Measurements from ENCODE around the gene TENM4.

TENM4 gene

GRCh38 chr11:78683774-78684173 lies 757.1 kb downstream of the TENM4 start:
- DNase-seq (ENCODE audit: low read depth, low spot score): no peak
- POLR2A ChIA-PET: no interaction called here
- no peak for TF ChIP-seq CTCF (IDR thresholded peaks at IDR 0.05; ENCODE audit: insufficient read depth, low read length, missing control alignments)
- CTCF ChIA-PET: no interaction called here
- no peak overlapping the region for H3K4me3 ChIP-seq (ENCODE audit: low read depth, low read length)

GRCh38 chr11:78676026-78676557 lies 764.7 kb downstream of the TENM4 start:
- no peak for TF ChIP-seq CTCF (IDR thresholded peaks at IDR 0.05; ENCODE audit: insufficient read depth, low read length, missing control alignments)
- no peak overlapping the region for H3K4me3 ChIP-seq (ENCODE audit: low read depth, low read length)
- CTCF ChIA-PET: interaction anchor here (1.1 to 1.2 kb wide), 2 partner anchors 17 to 28 kb away, joined by 3 read pairs; no protein-coding TSS in a partner anchor
- POLR2A ChIA-PET: no interaction called here
- DNase-seq (ENCODE audit: low read depth, low spot score): no peak

DNA sequence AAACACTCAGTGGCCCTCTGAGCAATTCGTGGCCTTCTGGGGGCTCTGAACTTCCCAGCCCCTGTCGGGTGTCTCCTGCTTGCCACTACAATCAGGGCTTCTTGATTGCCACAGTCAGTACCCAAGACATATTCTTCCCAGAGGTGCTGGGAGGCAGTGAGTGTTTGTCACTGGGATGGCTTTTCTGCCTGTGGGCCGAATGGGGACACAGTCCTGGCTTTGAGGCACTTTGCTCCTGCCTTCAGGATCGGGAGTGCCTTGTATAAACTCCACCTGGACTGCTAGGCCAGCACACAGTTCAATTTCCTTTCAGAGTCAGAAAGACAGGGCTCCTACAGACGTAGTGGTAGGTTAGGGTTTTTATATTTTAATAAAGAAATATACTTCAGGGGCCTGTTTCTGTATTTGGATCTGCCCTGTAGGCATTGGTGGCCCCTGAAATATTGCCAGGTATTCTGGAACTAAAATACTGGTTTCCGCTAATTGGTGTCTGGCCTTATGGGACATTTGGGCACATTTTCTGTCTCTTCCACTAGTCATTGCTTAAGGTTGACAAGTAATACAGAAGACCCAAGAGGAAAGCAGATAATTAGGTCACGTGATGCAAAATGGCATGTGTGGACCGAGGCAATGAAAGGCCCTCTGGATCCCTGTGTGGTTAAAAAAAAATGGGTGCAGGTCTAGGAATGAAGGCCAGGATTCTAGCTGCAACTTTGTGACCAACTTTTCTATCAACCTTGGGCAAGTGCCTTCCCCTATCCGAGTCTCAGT lies 767.8 kb downstream of the TENM4 start:
- no peak for DNase-seq (ENCODE audit: low read depth, low spot score)
- POLR2A ChIA-PET: no interaction called here
- no peak overlapping the region for H3K4me3 ChIP-seq (ENCODE audit: low read depth, low read length)
- no peak for TF ChIP-seq CTCF (IDR thresholded peaks at IDR 0.05; ENCODE audit: insufficient read depth, low read length, missing control alignments)
- CTCF ChIA-PET: interaction anchor here (0.8 to 1.7 kb wide), 2 partner anchors 27 kb away, joined by 3 to 4 read pairs; no protein-coding TSS in a partner anchor

- no peak overlapping the region for H3K4me3 ChIP-seq (ENCODE audit: low read depth, low read length)
- DNase-seq (ENCODE audit: low read depth, low spot score): no peak
- no peak for TF ChIP-seq CTCF (IDR thresholded peaks at IDR 0.05; ENCODE audit: insufficient read depth, low read length, missing control alignments)
- ChIA-PET POLR2A (no interaction called here), CTCF (interaction anchor here (3.7 kb wide), 1 partner anchor 24 kb away, joined by 19 read pairs; no protein-coding TSS in a partner anchor)
Measured at GRCh38 chr11:78669249-78669648, 771.6 kb downstream of the TENM4 start.

DNA sequence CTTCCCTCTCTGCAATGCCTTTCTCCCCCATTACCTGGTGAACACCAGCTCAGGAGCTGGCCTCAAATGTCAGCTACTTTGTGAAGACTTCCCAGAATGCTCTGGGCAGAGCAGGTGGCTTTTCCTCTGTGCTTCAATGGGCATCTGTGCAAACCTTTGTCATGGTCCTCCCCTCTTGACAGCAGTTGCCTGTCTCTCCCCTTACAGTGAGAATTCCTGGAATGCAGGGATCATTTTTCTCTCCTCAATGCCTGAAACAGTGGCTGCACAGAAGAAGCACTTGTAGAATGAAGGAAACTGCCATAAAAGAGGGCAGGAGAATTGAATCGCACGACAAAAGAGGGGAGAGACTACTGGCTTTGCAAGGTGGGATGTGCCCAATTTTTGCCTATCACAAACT lies 773.4 kb downstream of the TENM4 start:
- DNase-seq (ENCODE audit: low read depth, low spot score): no peak
- TF ChIP-seq CTCF (IDR thresholded peaks at IDR 0.05; ENCODE audit: insufficient read depth, low read length, missing control alignments): no peak
- ChIA-PET CTCF (interaction anchor here (0.7 to 3.7 kb wide), 3 partner anchors 22 to 131 kb away, joined by 4 to 19 read pairs (median 4); no protein-coding TSS in a partner anchor), POLR2A (no interaction called here)
- no peak overlapping the region for H3K4me3 ChIP-seq (ENCODE audit: low read depth, low read length)

DNA sequence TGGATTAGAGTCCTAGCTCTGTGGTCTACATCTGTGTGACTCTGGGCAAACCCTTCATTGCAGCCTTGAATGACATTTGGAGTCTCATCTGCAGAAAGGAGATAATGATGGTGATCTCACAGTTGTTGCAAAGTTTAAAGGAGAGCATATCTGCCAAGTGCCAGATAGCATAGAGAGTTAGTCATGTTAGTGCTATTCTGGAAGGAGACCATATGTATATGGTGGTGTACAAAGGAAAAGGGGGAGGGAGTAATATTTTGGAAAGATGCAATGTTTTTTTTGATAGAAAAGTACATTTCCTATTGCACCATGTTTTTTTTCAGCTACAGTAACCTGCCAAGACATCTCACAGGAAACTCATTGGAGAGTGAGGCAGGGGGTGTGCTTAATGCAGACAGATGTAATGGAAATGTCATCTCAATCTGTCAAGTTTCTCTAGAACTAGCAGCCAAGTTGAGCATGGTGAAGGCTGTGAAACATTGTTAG lies 774.1 kb downstream of the TENM4 start:
- POLR2A ChIA-PET: no interaction called here
- DNase-seq (ENCODE audit: low read depth, low spot score): no peak
- CTCF ChIA-PET: interaction anchor here (1.0 to 3.7 kb wide), 2 partner anchors 21 to 105 kb away, joined by 3 to 19 read pairs; no protein-coding TSS in a partner anchor
- no peak for TF ChIP-seq CTCF (IDR thresholded peaks at IDR 0.05; ENCODE audit: insufficient read depth, low read length, missing control alignments)
- H3K4me3 ChIP-seq (ENCODE audit: low read depth, low read length): no peak overlapping the region
